Liver (tissue), 9 donors: Measurements from ENCODE around the gene ZNF473. TPM values are rescaled to one million over a fixed set of nuclear protein-coding genes. Genes with fewer than 3 reads are reported as not detected.

Experiments used
- DNase-seq: peaks from one replicate; pipeline ENCODE4 v3.0.0-alpha.2; 2017; ENCODE audit warnings: low spot score
- H3K27ac ChIP-seq, 2 donors: one replicate each; pipeline ENCODE4 v1.7.0; 2013; ENCODE audit warnings: inconsistent platforms in 2 of 2, low read length in 2 of 2, control low read depth in 1 of 2, low read depth in 1 of 2, mild to moderate bottlenecking in 1 of 2
- H3K27me3 ChIP-seq, 4 donors: one replicate each; pipeline versions ENCODE4 v1.6.1 to v1.7.0; 2013; ENCODE audit warnings: low read length in 3 of 4, inconsistent platforms in 1 of 4, mild to moderate bottlenecking in 1 of 4, moderate library complexity in 1 of 4; ENCODE audit not compliant: control insufficient read depth in 4 of 4, insufficient read depth in 4 of 4
- H3K36me3 ChIP-seq, 4 donors: one replicate each; pipeline versions ENCODE4 v1.6.1 to v1.7.0; 2013; ENCODE audit warnings: low read length in 3 of 4, mild to moderate bottlenecking in 3 of 4, low read depth in 1 of 4, moderate library complexity in 1 of 4; ENCODE audit not compliant: control insufficient read depth in 4 of 4, insufficient read depth in 3 of 4
- H3K4me1 ChIP-seq, 4 donors: one replicate each; pipeline versions ENCODE4 v1.6.1 to v1.7.0; 2013; ENCODE audit warnings: low read length in 3 of 4, mild to moderate bottlenecking in 3 of 4, moderate library complexity in 1 of 4; ENCODE audit not compliant: control insufficient read depth in 4 of 4, insufficient read depth in 4 of 4
- H3K4me3 ChIP-seq, 3 donors: one replicate each; pipeline versions ENCODE4 v1.6.1 to v1.7.0; 2013; ENCODE audit warnings: low read length in 3 of 3, control low read depth in 1 of 3, low read depth in 1 of 3, mild to moderate bottlenecking in 1 of 3
- H3K9ac ChIP-seq, 2 donors: one replicate each; pipeline ENCODE4 v1.7.0; 2013; ENCODE audit warnings: low read length in 2 of 2, mild to moderate bottlenecking in 2 of 2, moderate library complexity in 2 of 2, control low read depth in 1 of 2, low read depth in 1 of 2
- H3K9me3 ChIP-seq, 4 donors: one replicate each; pipeline versions ENCODE4 v1.6.1 to v1.7.0; 2013; ENCODE audit warnings: low read length in 3 of 4; ENCODE audit not compliant: control insufficient read depth in 4 of 4
- ATF3 ChIP-seq: IDR thresholded peaks from 2 replicates; pipeline ENCODE4 v1.6.1; 2016; ENCODE audit warnings: antibody characterized with exemption
- EGR1 ChIP-seq, 2 donors: IDR thresholded peaks; 2 replicates each; pipeline ENCODE4 v1.6.1; 2016 to 2018; ENCODE audit warnings: antibody characterized with exemption in 2 of 2, low read depth in 2 of 2
- FOXA1 ChIP-seq: IDR thresholded peaks from 2 replicates; pipeline ENCODE4 v1.6.1; 2016; ENCODE audit warnings: antibody characterized with exemption
- FOXA2 ChIP-seq: IDR thresholded peaks from 2 replicates; pipeline ENCODE4 v1.6.1; 2016; ENCODE audit warnings: antibody characterized with exemption
- HNF4A ChIP-seq, 2 donors: conservative IDR thresholded peaks; 2 replicates each; pipeline ENCODE4 v1.6.1; 2016; ENCODE audit warnings: antibody characterized with exemption in 2 of 2, mild to moderate bottlenecking in 2 of 2
- HNF4G ChIP-seq: IDR thresholded peaks from 2 replicates; pipeline ENCODE4 v1.6.1; 2016; ENCODE audit warnings: antibody characterized with exemption
- MAX ChIP-seq: IDR thresholded peaks from 2 replicates; pipeline ENCODE4 v1.6.1; 2016; ENCODE audit warnings: antibody characterized with exemption
- RAD21 ChIP-seq, 2 donors: IDR thresholded peaks; 2 replicates each; pipeline ENCODE4 v1.6.1; 2016; ENCODE audit warnings: antibody characterized with exemption in 2 of 2, mild to moderate bottlenecking in 2 of 2
- REST ChIP-seq: IDR thresholded peaks from 2 replicates; pipeline ENCODE4 v1.6.1; 2016; ENCODE audit warnings: antibody characterized with exemption, mild to moderate bottlenecking
- RXRA ChIP-seq, 2 donors: IDR thresholded peaks; 2 replicates each; pipeline ENCODE4 v1.6.1; 2017 to 2018; ENCODE audit warnings: antibody characterized with exemption in 2 of 2, mild to moderate bottlenecking in 1 of 2
- SP1 ChIP-seq: IDR thresholded peaks from 2 replicates; pipeline ENCODE4 v1.6.1; 2018; ENCODE audit warnings: antibody characterized with exemption, mild to moderate bottlenecking
- TAF1 ChIP-seq: conservative IDR thresholded peaks from 2 replicates; pipeline ENCODE4 v1.6.1; 2016; ENCODE audit warnings: antibody characterized with exemption, mild to moderate bottlenecking
- YY1 ChIP-seq: IDR thresholded peaks from 2 replicates; pipeline ENCODE4 v1.6.1; 2016; ENCODE audit warnings: antibody characterized with exemption, mild to moderate bottlenecking
- ZBTB33 ChIP-seq: IDR thresholded peaks from 2 replicates; pipeline ENCODE4 v1.6.1; 2016; ENCODE audit warnings: antibody characterized with exemption
- WGBS: extraction: QIAGEN DNeasy Blood & Tissue Kit; methylation state at CpG from one replicate; pipeline ENCODE4 v1.1.7; 2013; 5-methylcytosine and 5-hydroxymethylcytosine counted together
- polyA plus RNA-seq, 2 donors: library from polyadenylated mRNA; stranded (reverse) in 1 of 2; unstranded in 1 of 2; fragments of 200-250 nt in 1 of 2; fragments of >200 nt in 1 of 2; fragmentation: Nextera tagmentation in 1 of 2; extraction: Ambion mirVana in 1 of 2; gene quantifications; one replicate each; pipeline versions ENCODE4 v1.2.1 to v1.2.3, GENCODE V29; 2013 to 2015
- total RNA-seq, 2 donors: library from RNA; depleted of rRNA; stranded (reverse); fragments of >200 nt; gene quantifications; one replicate each; pipeline ENCODE4 v1.2.3, GENCODE V29; 2014
- donor health status: healthy.
- donor health status: healthy.
- donor health status: healthy.
- donor health status: healthy.
- donor health status: healthy.

ZNF473 gene
- total and polyA plus RNA-seq, 4 donors, result 0.92 to 4.0 (median 2.8) TPM

- Histone ChIP-seq H3K36me3 (peaks cover 3 to 36% (median 9%) of the 10 kb centered on the region in 4 donors), H3K9me3 (no peaks in the 10 kb centered on the region), H3K4me3 (no peak overlapping the region), H3K27ac (no peak overlapping the region), H3K27me3 (no peaks in the 10 kb centered on the region), H3K9ac (no peak overlapping the region), H3K4me1 (no peaks in the 10 kb centered on the region)
- no peak for DNase-seq
- WGBS, result 91% methylated on average over 11 of the region's 11 CpGs
- TF ChIP-seq SP1, result no peak
- no peak for TF ChIP-seq REST
- no peak for TF ChIP-seq ATF3
- no peak for TF ChIP-seq ZBTB33
- no peak for TF ChIP-seq MAX
- no peak for TF ChIP-seq YY1
- TF ChIP-seq FOXA1, result no peak
- no peak for TF ChIP-seq RXRA (IDR thresholded peaks at IDR 0.05)
- no peak for TF ChIP-seq TAF1
- TF ChIP-seq EGR1 (IDR thresholded peaks at IDR 0.05; ENCODE audit: low read depth in 2 of 2), result no peak
- no peak for TF ChIP-seq FOXA2
- no peak for TF ChIP-seq RAD21 (IDR thresholded peaks at IDR 0.05)
- TF ChIP-seq HNF4G, result no peak
Measured at GRCh38 chr19:49978324-49978723, 47.5 kb upstream of the ZNF473 start.

GRCh38 chr19:49981603-49982593 is 43.9 kb upstream of the ZNF473 start:
- no peaks in the 10 kb centered on the region for H3K4me1 ChIP-seq
- H3K4me3 ChIP-seq, result no peak overlapping the region
- H3K36me3 ChIP-seq, result peaks cover 5 to 45% (median 19%) of the 10 kb centered on the region in 4 donors
- WGBS, result 89% methylated on average over 21 of the region's 21 CpGs
- H3K9me3 ChIP-seq, result no peaks in the 10 kb centered on the region
- DNase-seq, result peak; percentile 35
- no peak overlapping the region for H3K9ac ChIP-seq
- no peak for TF ChIP-seq HNF4A (conservative IDR thresholded peaks at IDR 0.05)
- H3K27me3 ChIP-seq, result no peaks in the 10 kb centered on the region
- H3K27ac ChIP-seq, result no peak overlapping the region
